ENCODE measurements around the gene ZNF503. TPM values are rescaled to one million over a fixed set of nuclear protein-coding genes. Genes with fewer than 3 reads are reported as not detected.

The ZNF503 gene
- total RNA-seq, 2 experiments from 2014 or later: 0.26 TPM; not detected in 1

DNA sequence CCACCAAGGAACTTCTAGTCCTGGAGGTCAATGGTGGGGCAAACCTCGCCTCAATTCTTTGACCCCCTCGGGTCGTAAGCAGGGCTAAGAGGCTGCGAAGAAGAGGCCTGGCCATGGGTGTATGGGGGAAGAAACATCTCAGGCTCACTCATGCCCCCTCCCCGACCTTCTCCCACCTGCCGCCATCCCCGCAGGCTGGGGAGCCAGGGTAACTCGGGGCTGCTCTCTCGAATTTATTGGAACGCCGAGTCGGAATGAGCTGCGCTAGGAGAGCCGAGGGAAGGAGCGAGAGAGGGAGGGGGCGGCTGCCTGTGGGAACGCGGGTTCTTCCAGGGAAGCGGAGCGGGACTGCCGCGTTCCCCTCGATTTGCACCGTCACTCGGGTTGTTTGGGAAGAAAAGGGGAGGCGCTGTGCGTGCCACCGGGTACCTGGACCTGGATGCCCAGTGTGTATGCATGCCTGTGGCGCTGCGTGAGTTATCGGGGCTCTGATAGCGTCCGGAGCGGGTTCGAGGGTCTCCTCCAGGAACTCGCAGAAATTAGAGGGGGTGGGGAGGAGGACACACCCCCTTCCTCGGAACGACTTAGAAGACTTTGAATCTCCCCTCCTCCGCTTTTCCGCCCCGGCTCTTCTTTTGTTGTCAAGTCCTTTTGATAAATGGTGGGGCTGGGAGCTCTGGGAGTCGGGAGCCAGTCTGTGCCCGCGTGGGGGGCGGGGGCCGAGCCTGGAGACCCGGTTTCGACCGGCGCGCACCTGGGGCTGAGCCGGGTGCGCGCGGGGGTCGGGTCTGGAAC, 1.8 kb upstream of the ZNF503 start:
- DNase-seq (no peak), ATAC-seq (no peak)
- ChIA-PET CTCF (no interaction called here), POLR2A (no interaction called here)
- Mint-ChIP-seq H3K4me1 (ENCODE audit: low read depth) (peaks cover 42% of the 10 kb centered on the region), H3K36me3 (ENCODE audit: low read depth) (peaks cover 3% of the 10 kb centered on the region), H3K27me3 (ENCODE audit: low read depth) (peaks cover 69% of the 10 kb centered on the region), H3K27ac (no peak overlapping the region), H3K9me3 (ENCODE audit: insufficient read depth) (no peaks in the 10 kb centered on the region), H3K4me3 (peak overlapping the region; percentile 78)

DNA sequence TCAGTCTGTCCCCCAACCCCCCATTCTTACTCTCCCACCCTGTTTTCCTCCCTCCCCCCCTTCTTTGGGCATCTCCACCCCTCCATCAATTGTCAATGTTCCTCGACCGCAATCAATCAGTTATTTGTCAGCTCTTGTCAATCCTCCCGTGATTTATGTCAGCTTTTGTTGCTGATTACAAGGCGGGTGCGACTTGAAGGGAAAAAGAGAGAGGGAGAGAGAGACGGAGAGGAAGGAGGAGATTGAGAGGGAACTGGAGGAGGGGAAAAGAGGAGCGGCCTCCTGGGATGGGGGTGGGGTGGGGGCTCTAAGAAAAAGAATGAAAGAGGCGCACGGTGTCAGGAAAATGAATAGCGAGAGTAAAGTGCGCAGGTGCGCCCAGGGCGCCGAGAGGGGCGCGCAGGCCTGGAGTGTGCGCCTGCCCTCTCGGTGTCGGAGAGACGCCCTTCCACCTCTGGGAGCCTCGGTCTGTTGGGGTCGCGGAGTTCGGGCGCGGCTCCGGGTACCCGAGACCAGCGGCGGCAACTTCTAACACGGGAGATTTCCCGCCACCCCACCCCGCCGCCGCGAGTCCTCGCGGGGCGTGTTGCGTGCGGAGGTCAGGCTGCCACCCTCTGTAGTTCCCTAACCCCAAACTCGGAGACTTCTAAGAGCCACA, 1.1 kb upstream of the ZNF503 start:
- H3K36me3 Mint-ChIP-seq (ENCODE audit: low read depth): peaks cover 3% of the 10 kb centered on the region
- no peak overlapping the region for H3K27ac Mint-ChIP-seq
- H3K27me3 Mint-ChIP-seq (ENCODE audit: low read depth): peaks cover 69% of the 10 kb centered on the region
- no peaks in the 10 kb centered on the region for H3K9me3 Mint-ChIP-seq (ENCODE audit: insufficient read depth)
- H3K4me1 Mint-ChIP-seq (ENCODE audit: low read depth): peaks cover 41% of the 10 kb centered on the region
- CTCF ChIA-PET: no interaction called here
- ATAC-seq (no peak), DNase-seq (no peak)
- peak overlapping the region; percentile 78 for H3K4me3 Mint-ChIP-seq
- POLR2A ChIA-PET: no interaction called here

DNA sequence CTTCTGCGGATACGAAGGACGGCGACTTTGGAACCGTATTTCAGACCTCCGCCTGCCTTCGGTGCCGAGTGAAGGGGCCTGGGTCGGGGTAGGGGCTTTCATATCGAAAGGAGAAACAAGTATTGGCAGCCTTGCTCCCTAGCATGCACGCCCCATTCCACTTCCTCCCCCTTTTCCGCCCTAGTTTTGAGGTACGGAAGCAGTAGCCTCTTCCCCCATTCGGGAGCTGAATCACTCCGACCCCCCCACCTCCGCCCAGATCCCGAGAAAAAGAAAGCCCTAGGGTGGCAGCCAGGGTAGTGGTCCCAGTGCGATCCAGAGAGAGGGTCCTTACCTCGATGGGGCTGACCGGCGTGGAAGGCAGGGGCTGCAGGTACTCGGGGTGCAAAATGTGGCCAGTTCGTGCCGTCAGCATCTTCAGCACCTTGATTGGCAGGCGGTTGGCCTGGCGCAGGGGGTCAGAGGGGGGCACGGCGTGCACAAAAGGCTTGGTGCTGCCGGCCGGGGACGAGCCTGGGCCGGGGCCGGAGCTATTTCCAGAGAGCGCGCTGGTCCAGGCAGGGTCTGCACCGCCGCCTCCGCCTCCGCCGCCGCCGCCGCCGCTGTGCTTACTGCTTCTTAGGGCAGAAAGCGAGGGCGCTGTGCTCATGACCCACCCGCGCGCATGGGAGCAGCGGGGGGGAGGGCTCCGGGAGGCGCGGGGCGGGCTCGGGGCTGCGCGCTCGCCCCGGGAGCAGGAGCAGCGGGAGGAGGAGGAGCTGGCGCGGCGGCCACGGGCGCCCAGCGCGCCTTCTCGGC, 594 bp downstream of the ZNF503 start:
- ATAC-seq (peak; percentile 29), DNase-seq (no peak)
- H3K4me3 Mint-ChIP-seq: peak overlapping the region; percentile 67
- CTCF ChIA-PET: no interaction called here
- H3K27ac Mint-ChIP-seq: no peak overlapping the region
- POLR2A ChIA-PET: no interaction called here
- H3K27me3 Mint-ChIP-seq (ENCODE audit: low read depth): peaks cover 59% of the 10 kb centered on the region
- peaks cover 34% of the 10 kb centered on the region for H3K4me1 Mint-ChIP-seq (ENCODE audit: low read depth)
- peaks cover 3% of the 10 kb centered on the region for H3K36me3 Mint-ChIP-seq (ENCODE audit: low read depth)
- H3K9me3 Mint-ChIP-seq (ENCODE audit: insufficient read depth): no peaks in the 10 kb centered on the region

DNA sequence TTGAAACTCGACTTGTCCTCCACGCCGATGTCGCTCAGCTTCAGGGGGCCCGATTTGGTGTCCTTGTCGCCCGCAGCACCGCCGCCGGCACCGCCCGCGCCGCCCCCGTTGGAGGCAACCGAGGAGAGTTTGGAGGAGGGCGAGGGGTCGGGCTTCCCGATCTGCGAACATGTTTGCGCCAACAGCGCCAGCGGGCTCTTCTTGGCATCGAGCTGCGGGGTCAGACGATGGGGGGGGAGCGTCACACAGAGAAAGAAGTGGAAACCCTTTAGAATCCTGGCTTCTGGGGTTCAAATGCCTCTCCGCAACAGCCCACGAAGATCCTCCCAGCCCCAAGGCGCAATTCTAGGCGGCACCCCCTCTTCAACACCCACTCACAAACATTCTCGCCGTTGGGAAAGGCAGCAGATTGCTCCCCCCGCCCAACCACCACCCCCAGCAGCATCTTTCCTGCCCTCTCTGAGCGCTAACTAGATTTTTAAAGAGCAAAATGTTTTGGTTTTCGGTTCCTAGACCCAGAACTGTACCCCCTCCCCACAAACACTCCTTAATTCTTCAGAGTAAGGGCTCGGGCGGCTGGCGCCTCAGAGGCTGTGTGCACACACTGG, 1.3 kb downstream of the ZNF503 start:
- CTCF ChIA-PET: interaction anchor here (0.8 to 1.0 kb wide), 2 partner anchors 30 to 633 kb away, joined by 3 read pairs; no protein-coding TSS in a partner anchor
- POLR2A ChIA-PET: no interaction called here
- no peak for DNase-seq
- H3K4me3 Mint-ChIP-seq: peak overlapping the region; percentile 67
- no peak overlapping the region for H3K27ac Mint-ChIP-seq
- H3K36me3 Mint-ChIP-seq (ENCODE audit: low read depth): peaks cover 3% of the 10 kb centered on the region
- no peaks in the 10 kb centered on the region for H3K9me3 Mint-ChIP-seq (ENCODE audit: insufficient read depth)
- H3K27me3 Mint-ChIP-seq (ENCODE audit: low read depth): peaks cover 55% of the 10 kb centered on the region
- peaks cover 34% of the 10 kb centered on the region for H3K4me1 Mint-ChIP-seq (ENCODE audit: low read depth)
- no peak for ATAC-seq

DNA sequence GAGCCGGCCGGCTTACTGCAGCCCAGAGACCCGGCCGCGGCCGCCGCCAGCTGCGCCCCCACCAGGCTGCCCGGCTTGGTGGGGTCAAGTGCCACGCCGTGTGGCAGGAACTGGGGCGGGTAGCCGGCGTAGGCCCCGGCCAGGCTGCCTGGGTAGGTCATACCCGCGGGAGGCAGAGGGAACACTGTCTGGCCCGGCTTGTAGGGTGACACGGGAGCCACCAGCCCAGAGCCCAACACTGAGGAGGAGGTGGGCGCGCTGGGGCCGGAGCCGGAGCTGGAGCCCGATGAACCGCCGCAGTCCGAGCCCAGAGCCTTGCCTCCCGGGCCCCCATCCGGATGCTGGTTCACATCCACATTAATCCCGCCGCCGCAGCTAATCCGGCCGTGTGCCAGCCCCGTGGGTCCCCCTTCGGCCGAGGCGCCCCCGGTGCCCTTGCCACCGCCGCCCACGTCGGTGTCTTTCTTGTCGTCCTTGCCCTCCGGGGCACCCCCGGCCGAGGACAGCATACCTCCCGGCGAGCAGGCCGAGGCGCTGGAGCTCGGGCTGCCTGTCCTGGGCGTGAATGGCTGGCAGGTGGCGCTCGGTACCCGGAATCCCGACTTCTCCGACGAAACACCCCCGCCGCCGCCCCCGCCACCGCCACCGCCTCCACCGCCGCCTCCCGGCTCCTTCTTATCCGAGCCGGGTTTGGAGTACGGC, 2.0 kb downstream of the ZNF503 start:
- Mint-ChIP-seq H3K27ac (no peak overlapping the region), H3K4me1 (ENCODE audit: low read depth) (peaks cover 39% of the 10 kb centered on the region), H3K27me3 (ENCODE audit: low read depth) (peaks cover 57% of the 10 kb centered on the region), H3K9me3 (ENCODE audit: insufficient read depth) (no peaks in the 10 kb centered on the region), H3K36me3 (ENCODE audit: low read depth) (peaks cover 3% of the 10 kb centered on the region), H3K4me3 (peak overlapping the region; percentile 67)
- peak; percentile 65 for DNase-seq
- ATAC-seq: peak; percentile 38
- ChIA-PET POLR2A (no interaction called here), CTCF (interaction anchor here (0.8 to 1.0 kb wide), 2 partner anchors 30 to 633 kb away, joined by 3 read pairs; no protein-coding TSS in a partner anchor)

DNA sequence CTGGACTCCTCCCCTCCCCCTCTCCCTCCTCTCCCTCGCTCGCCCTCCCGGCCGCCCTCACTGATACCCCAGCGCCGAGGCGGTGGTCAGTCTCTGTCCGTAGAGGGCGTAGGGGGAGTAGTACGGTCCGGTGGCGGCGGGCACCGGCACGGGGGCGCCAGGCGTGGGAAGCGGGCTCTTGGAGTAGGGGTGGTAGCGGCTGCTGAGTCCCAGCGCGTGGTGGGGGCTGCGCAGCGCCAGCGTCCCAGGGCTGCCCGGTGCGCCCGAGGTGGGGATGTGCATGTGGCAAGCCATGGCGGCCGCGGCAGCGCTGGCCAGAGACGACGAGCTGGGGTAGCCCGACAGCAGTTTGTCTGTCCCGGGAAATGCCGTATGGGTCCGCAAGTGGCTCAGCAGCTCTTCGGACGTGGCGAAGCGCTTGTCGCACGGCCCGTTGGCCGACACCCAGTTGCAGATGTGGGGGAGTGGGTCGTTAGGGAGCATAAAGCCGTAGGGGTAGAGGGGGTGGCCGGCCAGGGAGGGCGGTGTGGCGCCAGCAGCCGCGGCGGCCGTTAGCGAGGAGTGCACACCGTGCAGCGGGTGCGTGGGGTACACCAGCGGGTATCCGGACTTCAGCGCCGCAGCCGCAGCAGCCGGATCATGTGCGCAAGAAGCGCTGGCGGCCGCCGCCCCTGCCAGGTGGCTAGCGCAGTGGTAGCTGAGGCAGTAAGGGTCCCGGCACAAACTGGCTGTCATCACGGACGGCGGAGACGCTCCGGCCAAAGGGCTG, 2.7 kb downstream of the ZNF503 start:
- Mint-ChIP-seq H3K9me3 (ENCODE audit: insufficient read depth) (no peaks in the 10 kb centered on the region), H3K27ac (no peak overlapping the region), H3K36me3 (ENCODE audit: low read depth) (peaks cover 3% of the 10 kb centered on the region), H3K4me3 (no peak overlapping the region), H3K4me1 (ENCODE audit: low read depth) (peaks cover 34% of the 10 kb centered on the region), H3K27me3 (ENCODE audit: low read depth) (peaks cover 57% of the 10 kb centered on the region)
- DNase-seq: no peak
- ChIA-PET POLR2A (no interaction called here), CTCF (no interaction called here)
- ATAC-seq: no peak

DNA sequence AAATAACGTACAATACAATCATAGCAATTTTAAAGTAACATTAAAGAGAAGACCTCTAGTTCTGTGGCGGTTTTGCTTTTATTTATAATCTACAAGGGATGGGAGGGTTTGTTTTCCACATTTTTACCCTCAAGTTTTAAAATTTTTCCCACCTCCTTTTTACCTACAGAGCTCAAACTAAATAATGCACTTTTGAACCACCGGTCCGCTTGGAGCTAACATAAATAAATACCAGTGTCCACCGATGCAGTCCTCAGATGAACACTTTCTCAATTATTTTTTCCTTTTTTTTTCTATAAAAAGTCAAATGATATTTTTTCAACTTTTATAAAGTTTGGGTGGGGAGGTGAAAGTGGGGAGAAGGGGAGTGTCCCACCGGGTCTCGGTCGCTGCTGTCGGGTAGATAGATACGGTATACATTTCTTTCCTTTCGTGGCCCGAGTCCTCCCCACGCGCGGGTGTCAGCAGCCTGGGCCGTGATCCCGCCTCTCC, 3.3 kb downstream of the ZNF503 start:
- Mint-ChIP-seq H3K9me3 (ENCODE audit: insufficient read depth) (no peaks in the 10 kb centered on the region), H3K27me3 (ENCODE audit: low read depth) (peaks cover 54% of the 10 kb centered on the region), H3K27ac (no peak overlapping the region), H3K36me3 (ENCODE audit: low read depth) (peaks cover 2% of the 10 kb centered on the region), H3K4me1 (ENCODE audit: low read depth) (peaks cover 32% of the 10 kb centered on the region), H3K4me3 (no peak overlapping the region)
- no peak for ATAC-seq
- CTCF ChIA-PET: no interaction called here
- no peak for DNase-seq
- POLR2A ChIA-PET: no interaction called here

DNA sequence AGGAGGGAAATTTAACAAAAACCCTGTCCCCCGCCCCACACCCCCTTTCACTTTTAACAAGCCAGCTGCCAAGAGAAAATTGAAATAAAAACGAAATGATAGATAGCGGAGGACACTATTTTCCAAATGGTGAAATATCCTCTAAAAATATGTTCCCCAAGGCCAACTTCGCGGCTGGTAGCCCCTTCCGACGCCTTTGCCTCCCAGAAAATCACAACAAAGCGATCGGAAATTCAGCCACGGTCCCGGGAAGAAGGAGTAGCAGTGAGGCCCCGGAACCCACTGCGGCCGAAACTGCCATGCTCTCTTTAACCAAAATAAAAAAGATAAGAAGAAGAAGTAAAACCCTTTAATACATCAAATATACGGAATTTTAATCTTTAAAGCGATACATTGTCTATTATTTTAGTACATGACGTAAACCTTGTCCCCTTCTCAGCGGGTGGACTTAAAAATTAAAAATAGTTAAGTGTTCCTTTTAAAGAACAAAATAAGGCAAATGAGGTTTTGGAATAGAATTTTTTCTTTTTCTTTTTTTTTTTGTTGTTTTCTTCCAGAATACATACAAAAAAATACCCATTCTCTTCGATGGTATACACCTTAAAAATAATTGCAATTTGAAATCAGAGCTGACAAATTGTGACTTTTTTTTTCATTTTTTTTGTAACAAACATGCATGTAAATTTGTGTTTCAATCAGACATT, 3.9 kb downstream of the ZNF503 start:
- H3K9me3 Mint-ChIP-seq (ENCODE audit: insufficient read depth): no peaks in the 10 kb centered on the region
- no peak for ATAC-seq
- H3K27ac Mint-ChIP-seq: no peak overlapping the region
- peaks cover 50% of the 10 kb centered on the region for H3K27me3 Mint-ChIP-seq (ENCODE audit: low read depth)
- no peak for DNase-seq
- no peak overlapping the region for H3K4me3 Mint-ChIP-seq
- POLR2A ChIA-PET: no interaction called here
- no peaks in the 10 kb centered on the region for H3K36me3 Mint-ChIP-seq (ENCODE audit: low read depth)
- CTCF ChIA-PET: no interaction called here
- H3K4me1 Mint-ChIP-seq (ENCODE audit: low read depth): peaks cover 26% of the 10 kb centered on the region

DNA sequence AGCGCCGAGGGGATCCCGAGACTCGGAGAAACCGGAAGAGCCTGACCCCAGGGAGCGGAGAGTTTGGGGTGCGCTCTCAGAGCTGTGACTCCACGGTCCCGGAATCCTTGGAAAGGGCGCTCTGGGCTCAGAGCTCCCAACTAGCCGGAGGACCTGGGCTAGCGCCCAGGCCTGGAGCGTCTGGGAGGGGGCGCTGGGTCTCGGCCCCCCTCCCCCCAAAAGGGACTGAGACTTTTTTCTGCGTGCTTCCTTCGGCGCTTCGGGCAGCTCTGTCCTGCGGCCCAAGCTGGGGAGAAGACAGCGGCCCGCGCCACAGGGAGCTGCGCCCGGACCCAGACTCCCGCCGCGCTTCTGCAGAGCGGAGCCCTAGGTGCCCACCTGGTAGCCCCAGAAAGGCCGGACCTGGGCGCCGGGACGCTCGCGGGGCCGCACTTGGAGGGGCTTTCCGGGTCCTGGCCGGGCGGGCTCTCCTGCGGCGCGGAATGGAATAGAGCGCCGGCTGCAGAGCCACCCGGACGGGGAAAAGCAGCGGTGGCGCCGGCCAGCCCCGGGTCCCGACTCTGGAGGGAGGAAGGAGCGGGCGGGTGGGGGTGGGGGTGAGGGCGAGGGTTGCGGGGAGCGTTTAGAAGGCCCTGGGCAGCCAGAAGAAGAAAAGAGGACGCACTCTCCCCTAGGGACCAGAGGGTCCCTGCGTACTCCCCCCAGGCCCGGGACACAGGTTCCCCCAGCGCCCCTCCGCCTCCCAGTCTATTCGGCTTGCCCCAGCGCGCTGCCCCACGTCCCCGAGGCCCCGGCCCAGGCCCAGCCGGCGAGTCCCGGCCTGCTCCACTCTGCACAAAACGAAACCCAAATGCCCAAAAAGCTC, 4.7 kb downstream of the ZNF503 start:
- no peak overlapping the region for H3K4me3 Mint-ChIP-seq
- no peak for DNase-seq

More for the DNA sequence above, 4.7 kb downstream of the ZNF503 start:
- peaks cover 18% of the 10 kb centered on the region for H3K4me1 Mint-ChIP-seq (ENCODE audit: low read depth)
- ChIA-PET POLR2A (no interaction called here), CTCF (no interaction called here)
- H3K27me3 Mint-ChIP-seq (ENCODE audit: low read depth): peaks cover 47% of the 10 kb centered on the region
- no peaks in the 10 kb centered on the region for H3K36me3 Mint-ChIP-seq (ENCODE audit: low read depth)
- no peak for ATAC-seq
- no peaks in the 10 kb centered on the region for H3K9me3 Mint-ChIP-seq (ENCODE audit: insufficient read depth)
- no peak overlapping the region for H3K27ac Mint-ChIP-seq

All from activated CD8-positive, alpha-beta T cell treated with anti-CD3 and anti-CD28 coated beads, Interleukin-2, amount 10 ng/mL, durations not matched to agents 7 days and 5 days (primary cell).